Loucy (cell line): ENCODE measurements around the gene MLLT10.

ENCODE experiments used
- H2AFZ ChIP-seq: fragments of 200-600 bp; sonication (generic); 2 replicates; pipeline ENCODE4 v1.6.0; 2016; ENCODE audit warnings: antibody characterized with exemption, mild to moderate bottlenecking, low read length, moderate library complexity
- H3F3A ChIP-seq: fragments of 200-600 bp; 2 replicates; pipeline ENCODE4 v1.6.0; 2016; ENCODE audit warnings: antibody characterized with exemption, low read depth, mild to moderate bottlenecking
- H3K27me3 ChIP-seq: fragments of 200-600 bp; sonication (generic); 2 replicates; pipeline ENCODE4 v1.6.1; 2014; ENCODE audit warnings: low read length, mild to moderate bottlenecking; ENCODE audit not compliant: insufficient read depth, poor library complexity, severe bottlenecking
- H3K36me3 ChIP-seq: fragments of 200-600 bp; sonication (generic); 2 replicates; pipeline ENCODE4 v1.6.1; 2016; ENCODE audit warnings: low read length; ENCODE audit not compliant: insufficient read depth
- H3K4me1 ChIP-seq: fragments of 200-600 bp; sonication (generic); 2 replicates; pipeline ENCODE4 v1.5.1; 2014; ENCODE audit warnings: low read length, mild to moderate bottlenecking; ENCODE audit not compliant: insufficient read depth, poor library complexity, severe bottlenecking
- H3K4me2 ChIP-seq: fragments of 200-600 bp; sonication (generic); 2 replicates; pipeline ENCODE4 v1.6.0; 2014; ENCODE audit warnings: antibody characterized with exemption, low read length, low read depth, mild to moderate bottlenecking; ENCODE audit not compliant: poor library complexity, severe bottlenecking
- H3K4me3 ChIP-seq: fragments of 200-600 bp; sonication (generic); 2 replicates; pipeline ENCODE4 v1.5.1; 2014; ENCODE audit warnings: low read length, mild to moderate bottlenecking, mixed read lengths; ENCODE audit not compliant: poor library complexity, severe bottlenecking
- H3K79me2 ChIP-seq: fragments of 200-600 bp; sonication (generic); 2 replicates; pipeline ENCODE4 v1.6.1; 2014; ENCODE audit warnings: low read length; ENCODE audit not compliant: insufficient read depth
- H3K9ac ChIP-seq: fragments of 200-600 bp; sonication (generic); 2 replicates; pipeline ENCODE4 v1.6.0; 2014; ENCODE audit warnings: mild to moderate bottlenecking, low read depth, low read length, moderate library complexity; ENCODE audit not compliant: poor library complexity, severe bottlenecking
- H3K9me2 ChIP-seq: fragments of 200-600 bp; sonication (generic); replicated peaks from 2 replicates; pipeline ENCODE4 v1.6.1; 2016; ENCODE audit warnings: low read depth, low read length, mixed read lengths
- H3K9me3 ChIP-seq: fragments of 200-600 bp; sonication (generic); 2 replicates; pipeline ENCODE4 v1.6.1; 2014; ENCODE audit warnings: mild to moderate bottlenecking, antibody characterized with exemption, low read length, low read depth; ENCODE audit not compliant: insufficient read depth
- H4K20me1 ChIP-seq: fragments of 200-600 bp; sonication (generic); 2 replicates; pipeline ENCODE4 v1.6.0; 2014; ENCODE audit warnings: antibody characterized with exemption, low read length, mild to moderate bottlenecking; ENCODE audit not compliant: insufficient read depth, poor library complexity, severe bottlenecking
- EZH2phosphoT487 ChIP-seq: fragments of 200-600 bp; IDR thresholded peaks from 2 replicates; pipeline ENCODE4 v1.6.1; 2018; ENCODE audit warnings: antibody characterized with exemption, mild to moderate bottlenecking, moderate library complexity, borderline replicate concordance
- TF ChIP-seq, protein P1 (sequence below): fragments of 200-600 bp; sonication (generic); conservative IDR thresholded peaks from 2 replicates; pipeline ENCODE4 v1.5.1; 2014; ENCODE audit warnings: mild to moderate bottlenecking, antibody characterized with exemption, low read length

MLLT10 gene

DNA sequence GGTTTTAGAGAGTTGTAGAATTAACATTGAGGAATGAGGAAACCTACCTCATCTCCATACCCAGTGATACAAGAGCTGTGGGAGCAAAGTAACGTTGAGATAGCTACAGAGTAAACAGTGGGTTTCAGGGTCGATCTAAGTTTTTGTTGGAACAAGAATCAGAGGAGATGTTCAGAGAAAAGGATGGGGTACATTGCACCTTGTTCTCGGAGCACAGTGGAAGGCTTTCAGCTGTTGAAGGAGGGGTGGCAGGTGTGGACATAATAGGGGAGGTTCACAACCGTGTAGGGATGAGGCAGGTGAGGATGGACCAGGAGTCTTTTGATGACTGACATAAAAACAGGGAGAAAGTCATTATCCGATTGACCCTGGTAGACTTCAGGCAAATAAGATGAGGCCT, 121.7 kb downstream of the MLLT10 start:
- H4K20me1 ChIP-seq: peaks cover 29% of the 10 kb centered on the region
- no peaks in the 10 kb centered on the region for H3K9me3 ChIP-seq
- H3K27me3 ChIP-seq: no peaks in the 10 kb centered on the region
- peaks cover 64% of the 10 kb centered on the region for H3K79me2 ChIP-seq
- no peak overlapping the region for H3K9ac ChIP-seq
- 0 out of 2 replicates have a peak, but pooled peaks cover 4% of the 10 kb centered on the region for H3F3A ChIP-seq
- H3K4me1 ChIP-seq: peaks cover 9% of the 10 kb centered on the region
- TF ChIP-seq, protein P1, sequence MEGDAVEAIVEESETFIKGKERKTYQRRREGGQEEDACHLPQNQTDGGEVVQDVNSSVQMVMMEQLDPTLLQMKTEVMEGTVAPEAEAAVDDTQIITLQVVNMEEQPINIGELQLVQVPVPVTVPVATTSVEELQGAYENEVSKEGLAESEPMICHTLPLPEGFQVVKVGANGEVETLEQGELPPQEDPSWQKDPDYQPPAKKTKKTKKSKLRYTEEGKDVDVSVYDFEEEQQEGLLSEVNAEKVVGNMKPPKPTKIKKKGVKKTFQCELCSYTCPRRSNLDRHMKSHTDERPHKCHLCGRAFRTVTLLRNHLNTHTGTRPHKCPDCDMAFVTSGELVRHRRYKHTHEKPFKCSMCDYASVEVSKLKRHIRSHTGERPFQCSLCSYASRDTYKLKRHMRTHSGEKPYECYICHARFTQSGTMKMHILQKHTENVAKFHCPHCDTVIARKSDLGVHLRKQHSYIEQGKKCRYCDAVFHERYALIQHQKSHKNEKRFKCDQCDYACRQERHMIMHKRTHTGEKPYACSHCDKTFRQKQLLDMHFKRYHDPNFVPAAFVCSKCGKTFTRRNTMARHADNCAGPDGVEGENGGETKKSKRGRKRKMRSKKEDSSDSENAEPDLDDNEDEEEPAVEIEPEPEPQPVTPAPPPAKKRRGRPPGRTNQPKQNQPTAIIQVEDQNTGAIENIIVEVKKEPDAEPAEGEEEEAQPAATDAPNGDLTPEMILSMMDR: no peak
- no peak for TF ChIP-seq EZH2phosphoT487
- H3K36me3 ChIP-seq: peaks cover 37% of the 10 kb centered on the region
- H3K4me2 ChIP-seq: no peak overlapping the region
- no peak overlapping the region for H3K4me3 ChIP-seq
- no peak overlapping the region for H2AFZ ChIP-seq
- no peaks in the 10 kb centered on the region for H3K9me2 ChIP-seq

- no peak overlapping the region for H3K4me3 ChIP-seq
- H3K79me2 ChIP-seq: peaks cover 75% of the 10 kb centered on the region
- H3K4me1 ChIP-seq: peaks cover 13% of the 10 kb centered on the region
- no peak overlapping the region for H2AFZ ChIP-seq
- TF ChIP-seq EZH2phosphoT487: no peak
- peaks cover 44% of the 10 kb centered on the region for H4K20me1 ChIP-seq
- 0 out of 2 replicates have a peak, but pooled peaks cover 4% of the 10 kb centered on the region for H3F3A ChIP-seq
- H3K4me2 ChIP-seq: no peak overlapping the region
- H3K9me2 ChIP-seq: no peaks in the 10 kb centered on the region
- H3K27me3 ChIP-seq: no peaks in the 10 kb centered on the region
- H3K9me3 ChIP-seq: no peaks in the 10 kb centered on the region
- peaks cover 18% of the 10 kb centered on the region; the same call in 1 of the 2 replicates for H3K36me3 ChIP-seq
- no peak overlapping the region for H3K9ac ChIP-seq
Observed at GRCh38 chr10:21661087-21661486, 127.1 kb downstream of the MLLT10 start.

- no peak overlapping the region for H3K9ac ChIP-seq
- H4K20me1 ChIP-seq: peaks cover 39% of the 10 kb centered on the region
- H3K4me2 ChIP-seq: peak overlapping the region; percentile 10
- no peak overlapping the region for H2AFZ ChIP-seq
- TF ChIP-seq, protein P1: no peak
- no peak for TF ChIP-seq EZH2phosphoT487
- peaks cover 17% of the 10 kb centered on the region for H3K4me1 ChIP-seq
- no peaks in the 10 kb centered on the region for H3K9me2 ChIP-seq
- no peak overlapping the region for H3K4me3 ChIP-seq
- peaks cover 72% of the 10 kb centered on the region for H3K79me2 ChIP-seq
- H3K27me3 ChIP-seq: no peaks in the 10 kb centered on the region
- H3K9me3 ChIP-seq: no peaks in the 10 kb centered on the region
- H3F3A ChIP-seq: 0 out of 2 replicates have a peak, but pooled peaks cover 4% of the 10 kb centered on the region
- peaks cover 14% of the 10 kb centered on the region; the same call in 1 of the 2 replicates for H3K36me3 ChIP-seq
Observed at GRCh38 chr10:21661935-21662334, 127.9 kb downstream of the MLLT10 start.

DNA sequence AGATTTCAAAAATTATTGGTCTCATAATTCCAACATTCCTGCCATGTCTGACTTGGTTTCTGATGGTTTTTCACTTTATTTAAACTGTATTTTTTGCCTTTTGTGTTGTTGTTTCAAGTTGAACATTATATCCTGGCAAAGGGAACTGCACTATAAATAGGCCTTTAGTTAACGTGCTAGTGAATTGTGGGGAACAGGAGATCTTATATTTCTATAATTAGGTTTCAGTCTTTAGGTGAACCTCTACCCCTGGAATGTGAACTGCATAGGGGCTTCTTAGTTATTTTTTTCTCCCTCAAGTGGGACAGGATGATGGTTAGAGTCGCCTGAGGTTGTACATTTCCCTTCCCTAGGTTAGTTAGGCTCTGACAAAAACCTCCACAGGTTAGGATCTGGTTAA, 128.6 kb downstream of the MLLT10 start:
- Histone ChIP-seq H3F3A (0 out of 2 replicates have a peak, but pooled peaks cover 4% of the 10 kb centered on the region), H3K79me2 (peaks cover 78% of the 10 kb centered on the region), H3K27me3 (no peaks in the 10 kb centered on the region), H3K4me1 (peaks cover 21% of the 10 kb centered on the region), H3K4me2 (no peak overlapping the region), H3K9ac (no peak overlapping the region), H3K4me3 (no peak overlapping the region), H3K36me3 (peaks cover 14% of the 10 kb centered on the region; the same call in 1 of the 2 replicates), H2AFZ (no peak overlapping the region), H3K9me2 (no peaks in the 10 kb centered on the region), H3K9me3 (no peaks in the 10 kb centered on the region), H4K20me1 (peaks cover 43% of the 10 kb centered on the region)
- TF ChIP-seq, protein P1: no peak
- no peak for TF ChIP-seq EZH2phosphoT487
